IMR-90 (cell line): ENCODE data around the gene BANF1. TPM values are rescaled to one million over a fixed set of nuclear protein-coding genes. Genes with fewer than 3 reads are reported as not detected.

Source experiments
- ATAC-seq: fragments of 200-7000 bp; cut with Tn5 transposase; 2 replicates; pipeline ENCODE4 v1.9.1; 2020; ENCODE audit warnings: low read depth, mild to moderate bottlenecking, moderate library complexity
- BruUV-seq: library from RNA; stranded (reverse); fragments of 400-500 nt; replicated peaks from 2 replicates; lab custom pipeline; 2021; lab: Mats Ljungman, UMichigan
- CTCF ChIA-PET: fragments of 300-600 bp; formaldehyde crosslinking; extraction: SDS; loops from one replicate; lab custom pipeline; 2021; ENCODE audit warnings: antibody characterized with exemption; lab: Yijun Ruan, JAX
- POLR2A ChIA-PET: fragments of 300-600 bp; sonication (Branson Sonifier 250); formaldehyde crosslinking; loops from one replicate; lab custom pipeline; 2022; ENCODE audit warnings: antibody characterized with exemption; ENCODE audit not compliant: unreplicated experiment; lab: Charles Lee
- DNase-seq: peaks from one replicate; pipeline ENCODE4 v3.0.0; 2013
- H2AFZ ChIP-seq: replicated peaks from 2 replicates; pipeline ENCODE3; 2013; ENCODE audit warnings: low read length, mild to moderate bottlenecking; ENCODE audit not compliant: poor library complexity
- H2AK5ac ChIP-seq: 2 replicates; pipeline ENCODE4 v1.6.1; 2013; ENCODE audit warnings: low read depth, low read length, inconsistent platforms
- H2AK9ac ChIP-seq: replicated peaks from 2 replicates; pipeline ENCODE3; 2013; ENCODE audit warnings: mild to moderate bottlenecking, low read depth, low read length, moderate library complexity; ENCODE audit not compliant: poor library complexity
- H2BK120ac ChIP-seq: 2 replicates; pipeline ENCODE4 v1.6.1; 2013; ENCODE audit warnings: low read depth, low read length, inconsistent platforms
- H2BK15ac ChIP-seq: 3 replicates; pipeline ENCODE4 v1.6.1; 2013; ENCODE audit warnings: low read depth, low read length, inconsistent platforms
- H2BK20ac ChIP-seq: 2 replicates; pipeline ENCODE4 v1.6.1; 2013; ENCODE audit warnings: low read depth, mild to moderate bottlenecking, inconsistent platforms, low read length, moderate library complexity
- H2BK5ac ChIP-seq: 2 replicates; pipeline ENCODE4 v1.6.1; 2013; ENCODE audit warnings: mild to moderate bottlenecking, low read depth, low read length, inconsistent platforms; ENCODE audit not compliant: poor library complexity, severe bottlenecking
- H3K14ac ChIP-seq: replicated peaks from 2 replicates; pipeline ENCODE4 v1.6.1; 2013; ENCODE audit warnings: low read depth, low read length, inconsistent platforms
- H3K18ac ChIP-seq: 2 replicates; pipeline ENCODE4 v1.6.1; 2013; ENCODE audit warnings: low read depth, low read length, control low read depth
- H3K23ac ChIP-seq: 2 replicates; pipeline ENCODE4 v1.6.1; 2013; ENCODE audit warnings: low read depth, low read length, inconsistent platforms
- H3K27ac ChIP-seq: 2 replicates; pipeline ENCODE4 v1.5.1; 2013; ENCODE audit warnings: mild to moderate bottlenecking, control low read depth, low read length; ENCODE audit not compliant: insufficient read depth
- H3K27me3 ChIP-seq: 2 replicates; pipeline ENCODE4 v1.6.1; 2013; ENCODE audit warnings: low read length; ENCODE audit not compliant: control insufficient read depth, insufficient read depth
- H3K36me3 ChIP-seq: 2 replicates; pipeline ENCODE4 v1.6.1; 2013; ENCODE audit warnings: low read length, mixed read lengths; ENCODE audit not compliant: control insufficient read depth, insufficient read depth
- H3K4ac ChIP-seq: 2 replicates; pipeline ENCODE4 v1.6.1; 2013; ENCODE audit warnings: low read depth, low read length, inconsistent platforms
- H3K4me1 ChIP-seq: 2 replicates; pipeline ENCODE4 v1.6.1; 2013; ENCODE audit warnings: low read length, mixed read lengths; ENCODE audit not compliant: control insufficient read depth, insufficient read depth
- H3K4me2 ChIP-seq: 2 replicates; pipeline ENCODE4 v1.6.1; 2013; ENCODE audit warnings: low read depth, mild to moderate bottlenecking, control low read depth, low read length, moderate library complexity
- H3K4me3 ChIP-seq: 2 replicates; pipeline ENCODE4 v1.5.1; 2013; ENCODE audit warnings: low read depth, mild to moderate bottlenecking, control low read depth, low read length, moderate library complexity; ENCODE audit not compliant: insufficient read depth
- H3K56ac ChIP-seq: 2 replicates; pipeline ENCODE4 v1.6.1; 2013; ENCODE audit warnings: low read length, inconsistent platforms; ENCODE audit not compliant: insufficient read depth; ENCODE audit errors: extremely low read depth
- H3K79me1 ChIP-seq, 2 experiments: 2 replicates each; pipeline ENCODE4 v1.6.1; 2013; ENCODE audit warnings: low read length in 2 of 2, inconsistent platforms in 1 of 2, low read depth in 1 of 2
- H3K9ac ChIP-seq: 2 replicates; pipeline ENCODE4 v1.6.1; 2013; ENCODE audit warnings: low read depth, low read length, control low read depth
- H3K9me1 ChIP-seq: 2 replicates; pipeline ENCODE4 v1.6.1; 2013; ENCODE audit warnings: low read length, inconsistent platforms; ENCODE audit not compliant: insufficient read depth
- H3K9me3 ChIP-seq: 2 replicates; pipeline ENCODE4 v1.6.1; 2013; ENCODE audit warnings: low read length; ENCODE audit not compliant: control insufficient read depth, insufficient read depth
- H4K20me1 ChIP-seq: 2 replicates; pipeline ENCODE4 v1.6.1; 2013; ENCODE audit warnings: low read length, inconsistent platforms; ENCODE audit not compliant: insufficient read depth
- H4K5ac ChIP-seq: 2 replicates; pipeline ENCODE4 v1.6.1; 2013; ENCODE audit warnings: mild to moderate bottlenecking, low read depth, low read length, control low read depth
- H4K8ac ChIP-seq, 2 experiments: 2 replicates each; pipeline ENCODE4 v1.6.1; 2013; ENCODE audit warnings: low read depth in 2 of 2, low read length in 2 of 2, control low read depth in 1 of 2, inconsistent platforms in 1 of 2
- H4K91ac ChIP-seq: 2 replicates; pipeline ENCODE4 v1.6.1; 2013; ENCODE audit warnings: low read depth, low read length, inconsistent platforms; ENCODE audit not compliant: insufficient read depth
- FOS ChIP-seq: fragments of 150-350 bp; IDR thresholded peaks from 2 replicates; pipeline ENCODE4 v1.6.1; 2016; ENCODE audit warnings: low read depth, low read length
- MAZ ChIP-seq: IDR thresholded peaks from 2 replicates; pipeline ENCODE4 v1.6.1; 2012; ENCODE audit warnings: low read depth, mild to moderate bottlenecking, low read length, improper control_type of control experiment, moderate library complexity, borderline replicate concordance
- NFE2L2 ChIP-seq: fragments of 150-350 bp; IDR thresholded peaks from 2 replicates; pipeline ENCODE4 v1.6.1; 2016; ENCODE audit warnings: low read depth, mild to moderate bottlenecking, low read length
- WGBS, 2 experiments: methylation state at CpG; one replicate each; pipeline versions ENCODE4 v1.1.5 to v1.1.7; 2013; ENCODE audit warnings: missing lambda C conversion rate in 2 of 2; ENCODE audit not compliant: insufficient read length in 1 of 2; ENCODE audit errors: extremely low coverage in 2 of 2; 5-methylcytosine and 5-hydroxymethylcytosine counted together
- dilution Hi-C: fragments of 300-500 bp; cut with HindIII; formaldehyde crosslinking; loops from one replicate; pipeline ENCODE4 v1.14.3; 2018; ENCODE audit warnings: low sequenced_read_pairs; ENCODE audit not compliant: unreplicated experiment
- in situ Hi-C: fragments of 300-500 bp; cut with MboI; formaldehyde crosslinking; loops from 3 replicates; pipeline ENCODE4 v1.14.3; 2019; ENCODE audit warnings: low sequenced_read_pairs, inconsistent platforms, mixed read lengths
- intact Hi-C: fragments of 100-400 bp; cut with micrococcal nuclease; formaldehyde crosslinking; loops from 2 replicates; pipeline ENCODE4 v1.10.0; 2022
- polyA plus RNA-seq, 3 experiments: library from polyadenylated mRNA; depleted of rRNA; stranded (reverse); fragments of >200 nt; gene quantifications; 2 replicates each; pipeline ENCODE4 v1.2.3, GENCODE V29; 2012; ENCODE audit warnings: low replicate concordance in 1 of 3
- total RNA-seq: library from RNA; depleted of rRNA; stranded (reverse); fragments of >200 nt; gene quantifications from 2 replicates; pipeline ENCODE4 v1.2.3, GENCODE V29; 2012

BANF1 gene
- total and polyA plus RNA-seq, 2 of the 4 experiments (the other 2 are of a cell fraction) = 36.6 to 242 TPM

DNA sequence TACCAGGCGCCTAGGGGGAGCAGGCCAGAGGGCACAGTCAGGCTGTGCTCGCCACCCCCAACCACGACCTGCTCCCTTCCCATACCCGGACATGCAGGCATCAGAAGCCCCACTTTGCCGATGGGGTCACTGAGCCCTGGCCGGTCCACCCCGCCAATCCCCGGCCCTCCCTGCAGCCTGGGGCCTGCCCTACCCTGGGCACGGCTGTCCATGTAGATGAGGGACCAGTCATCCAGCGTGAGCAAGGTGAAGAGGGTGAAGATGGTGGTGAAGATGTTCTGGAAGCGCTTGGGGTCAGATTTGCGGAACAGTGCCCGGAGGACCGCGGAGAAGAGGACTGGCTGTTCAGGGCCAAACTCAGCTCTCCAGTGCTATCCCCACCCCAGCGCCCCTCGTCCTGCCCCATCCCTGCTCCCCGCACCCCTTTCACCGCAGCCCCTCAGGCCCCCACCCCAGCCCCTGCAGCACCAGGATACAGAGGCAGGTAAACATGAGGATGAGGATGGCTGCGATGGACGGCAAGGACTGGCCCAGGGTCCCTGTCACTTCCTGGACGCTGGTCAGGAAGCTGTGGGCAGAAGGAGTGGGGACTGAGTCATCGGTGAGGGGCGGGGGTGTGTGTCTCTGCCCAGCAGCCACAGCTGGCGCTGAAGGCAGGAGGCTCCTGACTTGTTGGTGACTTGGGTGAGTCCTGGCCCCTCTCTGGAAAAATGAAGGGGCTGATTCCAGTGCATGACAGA, 18.5 kb downstream of the BANF1 start:
- ATAC-seq = peak; percentile 80
- Histone ChIP-seq H4K5ac (peak overlapping the region; percentile 79; the same call in 1 of the 2 replicates), H3K79me1 (peaks cover 0 to 4% of the 10 kb centered on the region in 2 experiments; a peak in 1 of 4 replicates), H2BK120ac (peak overlapping the region; percentile 73), H2AK5ac (peak overlapping the region; percentile 94), H3K9me3 (no peaks in the 10 kb centered on the region), H4K91ac (peak overlapping the region; percentile 73), H2BK5ac (peak overlapping the region; percentile 71), H3K27ac (peak overlapping the region; percentile 10; the same call in 1 of the 2 replicates), H4K8ac (peak overlapping the region; percentile 78 to 81), H3K4me3 (no peak overlapping the region), H2AK9ac (peak overlapping the region; percentile 92), H3K4ac (peak overlapping the region; percentile 85), H3K9ac (no peak overlapping the region), H2AFZ (peak overlapping the region; percentile 79), H3K23ac (no peak overlapping the region; the same call in 1 of the 2 replicates), H3K36me3 (no peaks in the 10 kb centered on the region), H2BK15ac (peak overlapping the region; percentile 88; the same call in 1 of the 3 replicates), H3K18ac (no peak overlapping the region), H2BK20ac (peak overlapping the region; percentile 70), H3K4me1 (peaks cover 10% of the 10 kb centered on the region), H3K14ac (0 out of 2 replicates have a peak overlapping the region, but pooled peaks have one; percentile 46), H3K27me3 (no peaks in the 10 kb centered on the region; the same call in 1 of the 2 replicates), H3K9me1 (peaks cover 11% of the 10 kb centered on the region), H3K4me2 (no peak overlapping the region), H4K20me1 (no peaks in the 10 kb centered on the region; the same call in 1 of the 2 replicates), H3K56ac (no peak overlapping the region)
- DNase-seq = peak; percentile 79
- WGBS, 2 experiments = no CpG with 5 or more reads among the region's 25 CpGs
- intact Hi-C loops = no loop called here
- TF ChIP-seq NFE2L2 = no peak
- TF ChIP-seq FOS = peak; percentile 72
- TF ChIP-seq MAZ = peak; percentile 77; the same call in 1 of the 2 replicates
- in situ Hi-C loops = no loop called here
- dilution Hi-C loops = no loop called here
- POLR2A ChIA-PET = interaction anchor here (0.7 kb wide), 1 partner anchor 15 kb away, joined by 4 read pairs; no protein-coding TSS in a partner anchor
- no TSS peak for BruUV-seq
- CTCF ChIA-PET = no interaction called here
